Measurements from ENCODE around the gene GDF9. TPM values are rescaled to one million over a fixed set of nuclear protein-coding genes. Genes with fewer than 3 reads are reported as not detected.

GDF9 gene
- total and polyA plus RNA-seq, 4 donors = 0.69 to 2.0 (median 1.0) TPM

- no CpG with 5 or more reads among the region's 1 CpG for WGBS (ENCODE audit: insufficient coverage)
- H3K4me3 ChIP-seq (ENCODE audit: low read depth, low read length) = no peak overlapping the region
Measured at GRCh38 chr5:132876020-132876759, 9.9 kb upstream of the GDF9 start.

GRCh38 chr5:132873930-132874271 lies 7.6 kb upstream of the GDF9 start:
- Histone ChIP-seq H3K4me1 (ENCODE audit: control insufficient read depth, insufficient read depth, low read length) (peaks cover 4% of the 10 kb centered on the region), H3K27me3 (ENCODE audit: control insufficient read depth, insufficient read depth, low read length) (no peaks in the 10 kb centered on the region), H3K36me3 (ENCODE audit: control insufficient read depth, insufficient read depth, low read length) (peaks cover 14% of the 10 kb centered on the region), H3K4me3 (ENCODE audit: low read depth, low read length) (no peak overlapping the region), H3K9me3 (ENCODE audit: control insufficient read depth, insufficient read depth, low read length) (no peaks in the 10 kb centered on the region), H3K27ac (ENCODE audit: low read depth, low read length) (no peak overlapping the region)
- DNase-seq (ENCODE audit: low read depth in 4 of 6, low spot score in 6 of 6) = no peak
- WGBS (ENCODE audit: insufficient coverage) = 100% methylated on average over 1 of the region's 3 CpGs

More at GRCh38 chr5:132876020-132876759, 9.9 kb upstream of the GDF9 start:
- Histone ChIP-seq H3K36me3 (ENCODE audit: control insufficient read depth, insufficient read depth, low read length) (no peaks in the 10 kb centered on the region), H3K27me3 (ENCODE audit: control insufficient read depth, insufficient read depth, low read length) (no peaks in the 10 kb centered on the region), H3K4me1 (ENCODE audit: control insufficient read depth, insufficient read depth, low read length) (peaks cover 4% of the 10 kb centered on the region), H3K27ac (ENCODE audit: low read depth, low read length) (no peak overlapping the region), H3K9me3 (ENCODE audit: control insufficient read depth, insufficient read depth, low read length) (no peaks in the 10 kb centered on the region)
- DNase-seq (ENCODE audit: low read depth in 4 of 6, low spot score in 6 of 6) = no peak

GRCh38 chr5:132873119-132873929 lies 7.1 kb upstream of the GDF9 start, which contains the start of gene LEAP2:
LEAP2 (plus strand) TSS chr5:132873668; CDS start chr5:132873695, 27 bp downstream.
- WGBS (ENCODE audit: insufficient coverage) = 84% methylated on average over 4 of the region's 6 CpGs
- no peak within 1 kb of the TSS for H3K27ac ChIP-seq (ENCODE audit: low read depth, low read length)
- H3K36me3 ChIP-seq (ENCODE audit: control insufficient read depth, insufficient read depth, low read length) = peaks cover 16% of the 10 kb centered on the region
- H3K4me1 ChIP-seq (ENCODE audit: control insufficient read depth, insufficient read depth, low read length) = peaks cover 4% of the 10 kb centered on the region
- H3K9me3 ChIP-seq (ENCODE audit: control insufficient read depth, insufficient read depth, low read length) = no peaks in the 10 kb centered on the region
- H3K27me3 ChIP-seq (ENCODE audit: control insufficient read depth, insufficient read depth, low read length) = no peaks in the 10 kb centered on the region
- DNase-seq (ENCODE audit: low read depth in 4 of 6, low spot score in 6 of 6) = no peak
- H3K4me3 ChIP-seq (ENCODE audit: low read depth, low read length) = no peak within 1 kb of the TSS

- peaks cover 20% of the 10 kb centered on the region for H3K36me3 ChIP-seq (ENCODE audit: control insufficient read depth, insufficient read depth, low read length)
- H3K4me3 ChIP-seq (ENCODE audit: low read depth, low read length) = no peak overlapping the region
- no peak overlapping the region for H3K27ac ChIP-seq (ENCODE audit: low read depth, low read length)
- no peak for DNase-seq (ENCODE audit: low read depth in 4 of 6, low spot score in 6 of 6)
- no peaks in the 10 kb centered on the region for H3K27me3 ChIP-seq (ENCODE audit: control insufficient read depth, insufficient read depth, low read length)
- H3K4me1 ChIP-seq (ENCODE audit: control insufficient read depth, insufficient read depth, low read length) = peaks cover 2% of the 10 kb centered on the region
- 83% methylated on average over 1 of the region's 1 CpG for WGBS (ENCODE audit: insufficient coverage)
- H3K9me3 ChIP-seq (ENCODE audit: control insufficient read depth, insufficient read depth, low read length) = no peaks in the 10 kb centered on the region
Measured at GRCh38 chr5:132872788-132873118, 6.5 kb upstream of the GDF9 start.

GRCh38 chr5:132871459-132872284 lies 5.4 kb upstream of the GDF9 start:
- Histone ChIP-seq H3K4me1 (ENCODE audit: control insufficient read depth, insufficient read depth, low read length) (peaks cover 9% of the 10 kb centered on the region), H3K36me3 (ENCODE audit: control insufficient read depth, insufficient read depth, low read length) (peaks cover 21% of the 10 kb centered on the region), H3K4me3 (ENCODE audit: low read depth, low read length) (no peak overlapping the region), H3K27ac (ENCODE audit: low read depth, low read length) (no peak overlapping the region), H3K9me3 (ENCODE audit: control insufficient read depth, insufficient read depth, low read length) (no peaks in the 10 kb centered on the region), H3K27me3 (ENCODE audit: control insufficient read depth, insufficient read depth, low read length) (no peaks in the 10 kb centered on the region)
- DNase-seq (ENCODE audit: low read depth in 4 of 6, low spot score in 6 of 6) = no peak
- 100% methylated on average over 1 of the region's 5 CpGs for WGBS (ENCODE audit: insufficient coverage)

GRCh38 chr5:132870801-132871200 lies 4.5 kb upstream of the GDF9 start:
- H3K4me1 ChIP-seq (ENCODE audit: control insufficient read depth, insufficient read depth, low read length) = peaks cover 14% of the 10 kb centered on the region
- no peaks in the 10 kb centered on the region for H3K9me3 ChIP-seq (ENCODE audit: control insufficient read depth, insufficient read depth, low read length)
- no peak overlapping the region for H3K4me3 ChIP-seq (ENCODE audit: low read depth, low read length)
- no peak for DNase-seq (ENCODE audit: low read depth in 4 of 6, low spot score in 6 of 6)
- 89% methylated on average over 1 of the region's 2 CpGs for WGBS (ENCODE audit: insufficient coverage)
- H3K36me3 ChIP-seq (ENCODE audit: control insufficient read depth, insufficient read depth, low read length) = peaks cover 21% of the 10 kb centered on the region
- no peak overlapping the region for H3K27ac ChIP-seq (ENCODE audit: low read depth, low read length)
- H3K27me3 ChIP-seq (ENCODE audit: control insufficient read depth, insufficient read depth, low read length) = no peaks in the 10 kb centered on the region

- H3K4me3 ChIP-seq (ENCODE audit: low read depth, low read length) = no peak overlapping the region
Measured at GRCh38 chr5:132868754-132869153, 2.5 kb upstream of the GDF9 start.

GRCh38 chr5:132867046-132867451 lies 780 bp upstream of the GDF9 start:
- DNase-seq (ENCODE audit: low read depth in 4 of 6, low spot score in 6 of 6) = no peak
- Histone ChIP-seq H3K27ac (ENCODE audit: low read depth, low read length) (peak overlapping the region; percentile 98), H3K4me3 (ENCODE audit: low read depth, low read length) (peak overlapping the region; percentile 97), H3K27me3 (ENCODE audit: control insufficient read depth, insufficient read depth, low read length) (no peaks in the 10 kb centered on the region), H3K9me3 (ENCODE audit: control insufficient read depth, insufficient read depth, low read length) (no peaks in the 10 kb centered on the region), H3K36me3 (ENCODE audit: control insufficient read depth, insufficient read depth, low read length) (peaks cover 21% of the 10 kb centered on the region), H3K4me1 (ENCODE audit: control insufficient read depth, insufficient read depth, low read length) (peaks cover 18% of the 10 kb centered on the region)
- WGBS (ENCODE audit: insufficient coverage) = 0% methylated on average over 8 of the region's 13 CpGs

More at GRCh38 chr5:132868754-132869153, 2.5 kb upstream of the GDF9 start:
- H3K36me3 ChIP-seq (ENCODE audit: control insufficient read depth, insufficient read depth, low read length) = peaks cover 21% of the 10 kb centered on the region
- no peaks in the 10 kb centered on the region for H3K9me3 ChIP-seq (ENCODE audit: control insufficient read depth, insufficient read depth, low read length)
- DNase-seq (ENCODE audit: low read depth in 4 of 6, low spot score in 6 of 6) = no peak
- H3K27me3 ChIP-seq (ENCODE audit: control insufficient read depth, insufficient read depth, low read length) = no peaks in the 10 kb centered on the region
- no peak overlapping the region for H3K27ac ChIP-seq (ENCODE audit: low read depth, low read length)
- WGBS (ENCODE audit: insufficient coverage) = 92% methylated on average over 2 of the region's 4 CpGs
- peaks cover 18% of the 10 kb centered on the region for H3K4me1 ChIP-seq (ENCODE audit: control insufficient read depth, insufficient read depth, low read length)

- Histone ChIP-seq H3K4me1 (ENCODE audit: control insufficient read depth, insufficient read depth, low read length) (peaks cover 18% of the 10 kb centered on the region), H3K36me3 (ENCODE audit: control insufficient read depth, insufficient read depth, low read length) (peaks cover 21% of the 10 kb centered on the region), H3K9me3 (ENCODE audit: control insufficient read depth, insufficient read depth, low read length) (no peaks in the 10 kb centered on the region), H3K4me3 (ENCODE audit: low read depth, low read length) (peak overlapping the region; percentile 97), H3K27ac (ENCODE audit: low read depth, low read length) (peak overlapping the region; percentile 98), H3K27me3 (ENCODE audit: control insufficient read depth, insufficient read depth, low read length) (no peaks in the 10 kb centered on the region)
- no peak for DNase-seq (ENCODE audit: low read depth in 4 of 6, low spot score in 6 of 6)
- WGBS (ENCODE audit: insufficient coverage) = 11% methylated on average over 20 of the region's 30 CpGs
Measured at GRCh38 chr5:132865668-132866341, 464 bp downstream of the GDF9 start.

Data from spinal cord (tissue), 10 donors.